Activated CD4-positive, alpha-beta T cell treated with anti-CD3 and anti-CD28 coated beads, Interleukin-2, amount 10 ng/mL, durations not matched to agents 7 days and 5 days (primary cell): Measurements from ENCODE around the gene KIF22. TPM values are rescaled to one million over a fixed set of nuclear protein-coding genes. Genes with fewer than 3 reads are reported as not detected.
"Not testable (repeated sequence)": the region's sequence is repeated elsewhere in the genome, so short reads cannot be mapped to it uniquely, and the experiment has no call there.

Experiments used
- CTCF ChIA-PET: fragments of 350-600 bp; sonication (Branson Sonifier 250); formaldehyde crosslinking; loops from one replicate; lab custom pipeline; 2021; ENCODE audit warnings: antibody characterized with exemption; lab: Charles Lee
- POLR2A ChIA-PET: fragments of 350-600 bp; sonication (Branson Sonifier 250); formaldehyde crosslinking; loops from one replicate; lab custom pipeline; 2021; ENCODE audit warnings: antibody characterized with exemption; lab: Charles Lee
- DNase-seq: peaks from one replicate; pipeline ENCODE4 v3.0.0-alpha.2; 2020
- H3K27ac Mint-ChIP-seq: one replicate; pipeline ENCODE4 v1.8.0; 2021; ENCODE audit warnings: mild to moderate bottlenecking, moderate library complexity, mixed read lengths
- H3K27me3 Mint-ChIP-seq: one replicate; pipeline ENCODE4 v1.8.0; 2021; ENCODE audit warnings: mixed read lengths
- H3K36me3 Mint-ChIP-seq: one replicate; pipeline ENCODE4 v1.8.0; 2021; ENCODE audit warnings: low read depth, mixed read lengths
- H3K4me1 Mint-ChIP-seq: one replicate; pipeline ENCODE4 v1.8.0; 2021; ENCODE audit warnings: mixed read lengths
- H3K4me3 Mint-ChIP-seq: one replicate; pipeline ENCODE4 v1.8.0; 2021; ENCODE audit warnings: mild to moderate bottlenecking, moderate library complexity, mixed read lengths
- H3K9me3 Mint-ChIP-seq: one replicate; pipeline ENCODE4 v1.8.0; 2021; ENCODE audit warnings: mixed read lengths
- total RNA-seq, 2 experiments: library from RNA; stranded (reverse); gene quantifications; one replicate each; pipeline ENCODE4 v1.2.3, GENCODE V29; 2021

KIF22 gene
- total RNA-seq, 2 experiments from 2014 or later = 244 to 253 TPM

GRCh38 chr16:29790949-29791844 lies 646 bp downstream of the KIF22 start:
- Mint-ChIP-seq H3K36me3 (peaks cover 42% of the 10 kb centered on the region), H3K4me3 (peak overlapping the region; percentile 99), H3K4me1 (peaks cover 49% of the 10 kb centered on the region), H3K27me3 (no peaks in the 10 kb centered on the region), H3K27ac (peak overlapping the region; percentile 98), H3K9me3 (no peaks in the 10 kb centered on the region)
- POLR2A ChIA-PET = interaction anchor here (0.6 to 2.1 kb wide), 3 partner anchors 13 to 29 kb away, joined by 3 to 9 read pairs (median 9); no protein-coding TSS in a partner anchor
- no peak for DNase-seq
- CTCF ChIA-PET = interaction anchor here (0.5 to 3.5 kb wide), 29 partner anchors 7 to 301 kb away, joined by 3 to 46 read pairs (median 4); partner anchors contain the start of genes MVP, PAGR1, TBX6 and TMEM219

- H3K27me3 Mint-ChIP-seq = no peaks in the 10 kb centered on the region
- DNase-seq = no peak
- peak overlapping the region; percentile 99 for H3K4me3 Mint-ChIP-seq
- CTCF ChIA-PET = interaction anchor here (1.1 to 3.5 kb wide), 3 partner anchors 12 to 23 kb away, joined by 4 to 20 read pairs (median 5); partner anchors contain the start of gene PAGR1
- POLR2A ChIA-PET = interaction anchor here (2.1 kb wide), 1 partner anchor 12 kb away, joined by 9 read pairs; no protein-coding TSS in a partner anchor
- H3K27ac Mint-ChIP-seq = peak overlapping the region; percentile 98
- no peaks in the 10 kb centered on the region for H3K9me3 Mint-ChIP-seq
- H3K36me3 Mint-ChIP-seq = peaks cover 51% of the 10 kb centered on the region
- peaks cover 49% of the 10 kb centered on the region for H3K4me1 Mint-ChIP-seq
These were observed 1.6 kb downstream of the KIF22 start for GRCh38 chr16:29791845-29792807.

DNA sequence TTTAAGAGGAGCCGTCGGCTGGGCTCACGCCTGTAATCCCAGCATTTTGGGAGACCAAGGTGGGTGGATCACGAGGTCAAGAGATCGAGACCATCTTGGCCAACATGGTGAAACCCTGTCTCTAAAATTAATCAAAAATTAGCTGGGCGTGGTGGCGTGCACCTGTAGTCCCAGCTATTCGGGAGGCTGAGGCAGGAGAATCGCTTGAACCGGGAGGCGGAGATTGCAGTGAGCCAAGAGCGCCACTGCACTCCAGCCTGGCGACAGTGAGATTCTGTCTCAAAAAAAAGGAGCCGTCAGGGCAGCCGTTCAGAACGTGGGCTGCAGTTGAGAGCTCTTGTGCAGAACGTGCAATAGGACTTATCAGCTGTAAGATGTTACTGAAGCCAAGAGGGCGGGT lies 2.6 kb downstream of the KIF22 start:
- not testable (repeated sequence) for DNase-seq, H3K4me3 Mint-ChIP-seq, H3K9me3 Mint-ChIP-seq, H3K27me3 Mint-ChIP-seq
- Mint-ChIP-seq H3K27ac (peak overlapping the region; percentile 71), H3K4me1 (peaks cover 49% of the 10 kb centered on the region), H3K36me3 (peaks cover 58% of the 10 kb centered on the region)
- CTCF ChIA-PET = interaction anchor here (1.1 to 2.0 kb wide), 4 partner anchors 7 to 22 kb away, joined by 3 to 6 read pairs (median 4); partner anchors contain the start of gene PAGR1
- POLR2A ChIA-PET = interaction anchor here (0.7 kb wide), 1 partner anchor 357 kb away, joined by 3 read pairs; no protein-coding TSS in a partner anchor

GRCh38 chr16:29794231-29794710 lies 3.7 kb downstream of the KIF22 start:
- DNase-seq = no peak
- H3K27me3 Mint-ChIP-seq = no peaks in the 10 kb centered on the region
- ChIA-PET CTCF (interaction anchor here (1.0 to 2.0 kb wide), 4 partner anchors 9 to 21 kb away, joined by 3 to 6 read pairs (median 4); partner anchors contain the start of gene PAGR1), POLR2A (interaction anchor here (1.7 kb wide), 1 partner anchor 10 kb away, joined by 7 read pairs; no protein-coding TSS in a partner anchor)
- H3K4me3 Mint-ChIP-seq = no peak overlapping the region
- H3K9me3 Mint-ChIP-seq = no peaks in the 10 kb centered on the region
- H3K4me1 Mint-ChIP-seq = peaks cover 46% of the 10 kb centered on the region
- no peak overlapping the region for H3K27ac Mint-ChIP-seq
- peaks cover 69% of the 10 kb centered on the region for H3K36me3 Mint-ChIP-seq

DNA sequence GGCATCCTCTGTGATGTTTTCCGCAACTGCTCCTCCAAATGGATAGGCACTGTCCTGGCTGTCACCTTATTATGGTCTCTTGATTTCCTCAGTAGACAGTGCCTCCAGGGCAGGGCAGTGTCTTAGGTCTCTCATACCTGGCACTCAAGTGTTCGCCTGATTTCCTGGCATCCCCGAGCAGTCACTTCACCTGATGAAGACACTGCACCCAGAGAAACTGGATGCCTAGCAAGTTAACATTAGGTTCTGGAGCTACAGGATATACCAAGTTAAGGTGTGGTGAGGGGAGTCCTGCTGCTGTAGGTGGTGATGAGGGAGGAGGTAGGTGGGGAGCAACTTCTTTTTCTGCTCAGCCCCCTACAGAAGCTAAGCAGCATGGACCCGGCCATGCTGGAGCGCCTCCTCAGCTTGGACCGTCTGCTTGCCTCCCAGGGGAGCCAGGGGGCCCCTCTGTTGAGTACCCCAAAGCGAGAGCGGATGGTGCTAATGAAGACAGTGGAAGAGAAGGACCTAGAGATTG lies 11.9 kb downstream of the KIF22 start:
- Mint-ChIP-seq H3K4me1 (peaks cover 24% of the 10 kb centered on the region), H3K4me3 (no peak overlapping the region), H3K27ac (peak overlapping the region; percentile 74), H3K27me3 (no peaks in the 10 kb centered on the region), H3K9me3 (no peaks in the 10 kb centered on the region), H3K36me3 (peaks cover 64% of the 10 kb centered on the region)
- ChIA-PET CTCF (interaction anchor here (0.6 to 4.4 kb wide), 5 partner anchors 9 to 216 kb away, joined by 3 to 25 read pairs (median 3); partner anchors contain the start of genes KIF22 and PAGR1), POLR2A (no interaction called here)
- DNase-seq = no peak

DNA sequence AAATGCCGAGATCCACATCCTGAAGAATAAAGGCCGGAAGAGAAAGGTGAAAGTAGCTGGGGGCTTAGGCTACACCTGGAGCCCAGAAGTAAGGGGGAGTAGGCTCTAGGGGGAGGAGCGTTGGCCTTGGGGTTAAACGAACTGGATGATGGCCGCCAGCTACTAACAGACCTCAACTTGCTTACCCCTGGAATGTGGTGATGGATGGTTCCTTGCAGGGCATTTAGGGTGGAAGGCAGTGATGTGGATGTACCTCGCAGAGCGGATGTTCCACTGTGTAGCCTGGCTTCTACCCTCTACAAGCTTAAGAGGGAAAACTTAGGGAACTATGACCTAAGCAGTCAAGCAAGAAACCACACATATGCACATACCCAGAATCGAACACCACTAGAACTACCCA lies 13.5 kb downstream of the KIF22 start:
- Mint-ChIP-seq H3K9me3 (no peaks in the 10 kb centered on the region), H3K4me1 (peaks cover 36% of the 10 kb centered on the region), H3K27ac (peak overlapping the region; percentile 99), H3K4me3 (peak overlapping the region; percentile 89), H3K36me3 (peaks cover 65% of the 10 kb centered on the region), H3K27me3 (no peaks in the 10 kb centered on the region)
- CTCF ChIA-PET = interaction anchor here (0.7 to 2.6 kb wide), 13 partner anchors 9 to 115 kb away, joined by 3 to 25 read pairs (median 3); partner anchors contain the start of genes KIF22 and MVP
- no peak for DNase-seq
- POLR2A ChIA-PET = interaction anchor here (0.6 to 1.9 kb wide), 3 partner anchors 9 to 117 kb away, joined by 3 to 9 read pairs (median 7); partner anchors contain the start of gene KIF22

DNA sequence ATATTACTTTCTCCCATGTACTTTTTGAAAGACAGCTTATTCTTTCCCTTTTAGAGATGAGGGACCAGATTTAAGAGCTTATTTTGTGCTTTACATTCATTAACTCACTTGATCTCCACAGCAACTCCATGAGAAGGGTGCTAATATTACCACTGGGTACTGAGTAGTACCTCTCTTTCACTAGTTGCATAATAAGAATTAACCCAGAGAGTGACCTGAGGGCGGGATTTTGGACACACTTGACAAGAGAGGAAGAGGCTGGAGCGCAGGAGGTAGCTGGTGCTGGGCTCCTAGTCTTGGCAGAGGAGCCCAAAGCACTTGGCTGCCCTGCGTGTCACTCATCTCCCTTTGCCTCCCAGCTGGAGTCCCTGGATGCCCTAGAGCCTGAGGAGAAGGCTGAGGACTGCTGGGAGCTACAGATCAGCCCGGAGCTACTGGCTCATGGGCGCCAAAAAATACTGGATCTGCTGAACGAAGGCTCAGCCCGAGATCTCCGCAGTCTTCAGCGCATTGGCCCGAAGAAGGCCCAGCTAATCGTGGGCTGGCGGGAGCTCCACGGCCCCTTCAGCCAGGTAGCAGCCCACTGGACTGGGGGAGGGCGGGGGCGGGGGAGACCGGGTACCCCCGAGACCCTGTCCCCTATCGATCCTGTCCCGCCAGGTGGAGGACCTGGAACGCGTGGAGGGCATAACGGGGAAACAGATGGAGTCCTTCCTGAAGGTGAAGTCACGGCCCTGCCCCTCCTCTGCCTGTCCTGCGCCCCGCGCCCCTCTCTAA lies 14.1 kb downstream of the KIF22 start:
- Mint-ChIP-seq H3K9me3 (no peaks in the 10 kb centered on the region), H3K27me3 (no peaks in the 10 kb centered on the region), H3K4me1 (peaks cover 38% of the 10 kb centered on the region), H3K36me3 (peaks cover 62% of the 10 kb centered on the region), H3K27ac (peak overlapping the region; percentile 99), H3K4me3 (peak overlapping the region; percentile 89)
- DNase-seq = no peak
- ChIA-PET POLR2A (interaction anchor here (0.6 to 1.9 kb wide), 3 partner anchors 10 to 117 kb away, joined by 3 to 9 read pairs (median 7); partner anchors contain the start of gene KIF22), CTCF (interaction anchor here (0.8 to 2.6 kb wide), 10 partner anchors 9 to 45 kb away, joined by 3 to 25 read pairs (median 4); partner anchors contain the start of genes KIF22 and MVP)

DNA sequence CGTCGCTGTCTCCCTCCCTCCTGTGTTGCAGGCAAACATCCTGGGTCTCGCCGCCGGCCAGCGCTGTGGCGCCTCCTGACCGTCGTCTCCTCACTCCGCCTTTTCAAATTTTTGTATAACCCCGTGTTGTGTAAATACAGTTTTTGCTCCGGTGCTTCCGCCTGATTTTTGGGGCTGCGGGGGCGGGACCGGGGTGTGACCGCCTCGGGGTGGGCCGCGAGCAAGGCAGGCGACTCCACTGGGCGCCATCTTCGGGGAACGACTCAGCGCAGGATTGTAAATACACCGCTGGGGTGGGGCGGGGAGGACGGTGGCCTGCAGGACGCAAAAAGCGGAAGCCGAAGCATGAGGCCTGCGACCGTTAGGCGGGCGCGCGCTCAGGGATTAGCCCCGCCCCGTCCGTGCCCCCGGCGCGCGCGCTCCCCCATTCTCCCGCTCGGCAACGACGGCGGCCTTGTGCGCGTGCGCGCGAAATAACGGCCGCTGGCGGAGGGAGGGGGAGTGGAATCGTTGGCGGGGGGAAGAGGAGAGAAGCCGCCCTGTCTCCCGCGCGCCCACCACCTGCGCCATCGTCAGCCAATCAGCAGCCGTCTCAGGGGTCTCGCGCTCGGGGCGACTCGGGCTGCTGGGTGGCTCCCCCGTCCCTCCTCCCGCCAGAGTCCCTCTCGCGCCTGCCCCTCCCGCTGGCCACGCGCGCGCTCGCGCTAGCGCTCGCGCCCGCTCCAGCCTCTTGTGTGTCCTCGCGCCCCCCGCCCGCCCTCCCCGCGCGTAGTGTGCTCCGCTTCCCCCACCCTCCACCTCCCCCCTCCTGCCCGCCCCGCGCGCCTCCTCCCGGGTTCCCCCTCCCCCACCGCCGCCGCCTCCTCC lies 14.9 kb downstream of the KIF22 start:
- DNase-seq = peak; percentile 98
- no peaks in the 10 kb centered on the region for H3K9me3 Mint-ChIP-seq
- H3K27me3 Mint-ChIP-seq = no peaks in the 10 kb centered on the region
- H3K27ac Mint-ChIP-seq = peak overlapping the region; percentile 99
- peak overlapping the region; percentile 89 for H3K4me3 Mint-ChIP-seq
- ChIA-PET POLR2A (interaction anchor here (1.5 to 1.9 kb wide), 2 partner anchors 10 to 15 kb away, joined by 7 to 9 read pairs; partner anchors contain the start of gene KIF22), CTCF (interaction anchor here (1.5 to 3.6 kb wide), 4 partner anchors 10 to 43 kb away, joined by 5 to 27 read pairs (median 20); partner anchors contain the start of genes KIF22 and PAGR1)
- peaks cover 64% of the 10 kb centered on the region for H3K36me3 Mint-ChIP-seq
- peaks cover 46% of the 10 kb centered on the region for H3K4me1 Mint-ChIP-seq

DNA sequence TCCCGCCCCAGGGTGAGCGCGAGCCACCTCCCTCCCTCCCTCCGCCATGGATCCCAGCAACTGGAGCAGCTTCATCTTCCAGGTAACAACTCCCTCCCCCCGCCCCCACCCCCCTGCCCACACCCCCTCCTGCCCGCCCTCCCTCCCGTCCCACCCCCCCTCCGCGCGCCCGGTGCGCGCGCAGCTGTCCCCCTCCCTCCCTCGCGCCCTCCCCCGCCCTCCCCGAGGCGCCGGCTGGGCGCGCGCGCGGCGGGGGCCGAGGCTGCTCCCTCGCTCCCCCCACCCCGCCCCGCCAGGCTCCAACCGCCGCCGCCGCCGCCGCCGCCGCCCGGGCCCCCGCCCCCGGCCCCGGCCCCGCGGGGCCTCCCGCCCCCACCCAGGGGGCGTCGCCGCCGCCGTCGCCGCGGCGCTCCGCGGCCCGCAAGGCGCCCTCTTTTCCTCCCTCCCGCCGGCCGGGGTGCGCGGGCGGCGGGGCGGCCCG lies 15.6 kb downstream of the KIF22 start, which contains the start of gene MAZ:
Gene MAZ (plus strand): TSS at position 431 of the 481 bp plus-strand sequence. CDS start 173 bp downstream, outside the sequence.
- no peak for DNase-seq
- Mint-ChIP-seq H3K4me1 (peaks cover 53% of the 10 kb centered on the region), H3K36me3 (peaks cover 66% of the 10 kb centered on the region)

More for the DNA sequence above, 15.6 kb downstream of the KIF22 start, which contains the start of gene MAZ:
- Mint-ChIP-seq H3K27ac (peak within 1 kb of the TSS; percentile 99), H3K9me3 (no peaks in the 10 kb centered on the region), H3K4me3 (peak within 1 kb of the TSS; percentile 97), H3K27me3 (no peaks in the 10 kb centered on the region)
- CTCF ChIA-PET = interaction anchor here (2.2 to 4.3 kb wide), 4 partner anchors 10 to 199 kb away, joined by 6 to 39 read pairs (median 20); partner anchors contain the start of genes MVP and PAGR1
- POLR2A ChIA-PET = interaction anchor here (2.5 kb wide), 1 partner anchor 10 kb away, joined by 9 read pairs; the partner anchor contains the start of gene PAGR1
